HL-60/S4 treated with phorbol 12-myristate 13-acetate at 8.2 ng/mL for 4 days and 3 days (cell line): ENCODE data around the gene GRID1.

Experiments used
- in situ Hi-C: fragments of 300-500 bp; cut with MboI; formaldehyde crosslinking; loops from 2 replicates; pipeline ENCODE4 v1.15.0; 2022; ENCODE audit warnings: low sequenced_read_pairs

The GRID1 gene

GRCh38 chr10:85831422-85831821 is 535.2 kb downstream of the GRID1 start:
- in situ Hi-C loops = no loop called here

DNA sequence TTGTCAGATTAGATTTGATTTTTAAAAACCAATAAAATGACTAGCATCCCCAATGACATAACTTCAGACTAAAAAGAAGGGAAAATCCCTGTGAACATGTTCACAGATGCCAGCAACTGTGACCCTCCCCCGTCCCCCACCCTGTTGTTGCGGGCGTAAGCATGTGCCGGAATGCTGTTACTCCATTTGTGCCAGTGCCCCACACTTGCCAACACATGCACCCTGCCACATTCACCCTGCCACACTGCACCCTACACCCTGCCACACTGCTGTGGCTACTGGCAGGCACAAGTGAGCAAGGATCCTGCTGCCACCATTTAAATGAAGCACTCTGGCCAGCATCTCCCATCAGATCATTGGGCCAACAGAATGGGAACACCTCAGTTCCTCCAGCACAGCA is 540.2 kb downstream of the GRID1 start:
- in situ Hi-C loops = no loop called here

DNA sequence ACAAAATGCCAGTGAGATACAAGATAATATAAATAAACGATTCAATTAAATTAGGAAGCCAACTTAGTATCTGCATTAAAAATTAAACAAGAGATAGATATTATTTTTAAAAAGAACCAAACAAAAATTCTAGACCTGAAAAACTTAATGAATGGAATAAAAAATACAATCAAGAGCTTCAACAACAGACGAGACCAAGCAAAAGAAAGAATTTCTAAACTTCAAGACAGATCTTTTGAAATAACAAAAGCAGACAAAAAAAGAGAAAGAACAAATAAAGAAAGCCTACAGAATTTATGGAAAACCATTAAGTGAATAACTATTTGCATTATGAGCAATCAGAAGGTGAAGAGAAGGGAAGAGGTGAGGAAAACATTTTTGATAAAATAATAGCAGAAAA is 555.2 kb downstream of the GRID1 start:
- in situ Hi-C loops = no loop called here

- in situ Hi-C loops = no loop called here
These were observed 555.9 kb downstream of the GRID1 start for GRCh38 chr10:85810674-85811073.

DNA sequence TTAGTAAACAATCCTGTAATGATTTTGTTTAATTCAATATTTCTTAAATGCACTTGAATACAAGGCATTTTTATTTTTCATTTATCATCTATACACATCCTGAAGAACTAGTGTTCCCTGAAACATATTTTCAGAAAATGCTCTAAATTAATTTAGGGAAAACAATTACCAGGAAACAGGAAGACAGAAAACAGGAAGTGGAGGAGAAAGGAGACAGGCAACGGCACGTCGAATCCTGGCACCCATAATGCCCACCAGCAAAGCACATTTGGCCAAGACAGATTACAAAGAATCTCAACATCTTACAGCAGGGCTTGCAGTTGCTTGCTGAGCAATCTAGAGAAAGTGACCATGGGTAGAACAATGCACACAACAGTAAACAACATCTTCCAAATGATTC is 571.1 kb downstream of the GRID1 start:
- in situ Hi-C loops = no loop called here

- in situ Hi-C loops = no loop called here
These were observed 572.0 kb downstream of the GRID1 start for GRCh38 chr10:85794553-85794952.

GRCh38 chr10:85792533-85792858 is 574.1 kb downstream of the GRID1 start:
- in situ Hi-C loops = no loop called here

DNA sequence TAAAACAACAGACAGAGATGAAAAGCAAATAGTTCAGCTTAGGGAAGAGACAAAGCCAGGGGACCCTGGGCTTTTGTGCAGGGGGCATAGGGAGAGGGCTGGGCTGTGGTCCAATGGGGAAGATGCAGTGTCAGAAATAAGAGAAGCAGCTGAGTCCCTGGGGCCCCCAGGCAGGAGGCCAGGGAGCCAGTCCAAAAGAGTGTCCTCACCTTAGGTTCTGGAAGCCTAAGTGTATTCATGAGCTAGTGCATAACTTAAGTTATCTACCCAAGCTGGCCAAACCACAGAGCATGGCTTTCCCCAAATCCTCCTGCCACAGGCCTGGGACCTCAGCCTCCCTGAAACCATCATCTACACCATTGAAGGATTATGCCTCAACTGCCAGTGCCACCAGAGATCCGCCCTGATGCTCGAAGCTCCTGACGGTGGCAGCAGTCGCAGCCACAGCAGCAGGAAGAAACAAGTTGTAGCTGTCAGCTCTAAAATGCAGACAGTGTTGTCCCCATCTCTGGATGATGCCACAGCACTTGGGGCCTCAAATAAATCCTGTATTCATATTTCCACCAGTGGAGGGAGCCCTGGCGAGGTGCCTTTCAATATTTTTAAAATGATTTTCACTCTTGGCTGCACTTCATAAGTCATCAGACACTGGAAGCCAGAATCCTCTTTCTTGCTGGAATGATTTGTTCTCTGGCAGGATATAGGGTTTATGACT is 574.6 kb downstream of the GRID1 start:
- in situ Hi-C loops = no loop called here

DNA sequence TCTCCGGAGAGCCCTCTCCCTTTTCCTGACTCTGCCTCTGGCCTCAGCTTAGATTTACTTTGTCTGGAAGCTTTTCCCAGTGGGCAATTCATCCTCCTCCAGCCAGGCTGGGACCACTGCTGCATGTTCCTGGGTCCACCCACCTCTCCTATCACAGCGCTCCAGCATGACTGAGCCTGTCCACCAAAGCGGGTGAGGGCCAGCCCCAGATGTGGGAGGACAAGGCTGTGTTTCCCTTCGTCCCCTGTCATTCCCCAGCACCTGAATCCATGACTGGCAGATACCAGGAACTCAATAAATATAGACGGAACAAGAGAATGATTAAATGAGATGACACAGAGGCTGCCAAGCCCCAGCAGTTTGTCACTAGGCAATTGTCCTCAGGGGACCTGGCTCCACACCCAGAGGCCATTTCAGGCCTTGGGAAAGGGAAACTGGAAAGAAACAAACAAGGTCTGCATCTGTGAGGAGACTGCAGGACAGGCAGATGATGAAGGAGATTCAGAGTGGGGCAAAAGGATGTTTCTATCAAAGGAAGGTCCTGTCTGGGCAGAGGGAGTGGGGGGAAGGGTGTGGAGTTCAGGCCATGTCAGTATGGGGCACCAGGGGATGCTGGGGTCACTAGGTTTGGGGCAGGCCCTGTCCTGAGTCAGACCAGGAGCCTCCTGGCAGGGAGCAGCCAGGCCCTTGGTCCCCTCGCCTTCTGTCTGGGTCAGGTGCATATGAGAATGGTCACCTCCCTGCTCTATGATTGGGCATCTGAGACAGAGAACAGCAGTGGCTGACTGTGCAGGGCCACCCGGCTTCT is 576.4 kb downstream of the GRID1 start:
- in situ Hi-C loops = no loop called here

DNA sequence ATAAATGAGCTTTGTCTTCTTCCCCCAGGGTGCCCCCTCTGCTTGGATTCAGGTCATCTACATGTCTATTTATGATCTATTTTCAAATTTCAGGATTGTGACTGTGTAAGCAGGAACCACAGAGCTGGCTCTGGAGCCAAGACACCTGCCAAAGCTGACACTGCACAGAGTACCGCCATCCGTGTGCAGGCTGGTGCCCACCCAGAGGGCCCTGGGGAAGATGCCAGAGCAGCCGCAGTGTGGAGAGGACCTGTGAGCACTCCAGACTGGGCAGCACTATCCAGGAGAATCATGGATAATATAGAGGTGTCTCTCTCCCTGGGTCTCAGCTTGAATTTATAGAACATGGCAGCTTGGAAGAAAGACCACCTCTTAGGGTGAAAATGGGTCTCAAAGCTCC is 577.5 kb downstream of the GRID1 start:
- in situ Hi-C loops = no loop called here

DNA sequence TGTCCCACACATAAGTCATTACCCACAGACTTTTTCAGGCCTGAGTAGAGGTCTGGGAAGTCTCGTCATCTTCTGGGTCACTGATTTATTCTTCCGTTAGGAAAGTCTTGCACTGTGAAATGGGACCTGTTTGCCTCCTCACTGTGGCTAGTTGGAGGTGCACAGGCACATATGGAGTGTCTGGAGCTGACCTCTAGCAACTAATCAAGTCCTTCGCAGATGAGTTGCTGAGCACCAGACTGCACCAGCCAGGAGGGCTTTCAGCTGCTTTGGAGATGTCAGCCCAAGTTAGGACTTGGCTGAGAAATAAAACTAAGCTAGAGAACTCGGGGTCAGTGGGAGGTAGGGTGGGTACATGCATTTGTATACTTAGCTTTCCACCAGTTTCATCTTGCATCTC is 578.0 kb downstream of the GRID1 start:
- in situ Hi-C loops = no loop called here

DNA sequence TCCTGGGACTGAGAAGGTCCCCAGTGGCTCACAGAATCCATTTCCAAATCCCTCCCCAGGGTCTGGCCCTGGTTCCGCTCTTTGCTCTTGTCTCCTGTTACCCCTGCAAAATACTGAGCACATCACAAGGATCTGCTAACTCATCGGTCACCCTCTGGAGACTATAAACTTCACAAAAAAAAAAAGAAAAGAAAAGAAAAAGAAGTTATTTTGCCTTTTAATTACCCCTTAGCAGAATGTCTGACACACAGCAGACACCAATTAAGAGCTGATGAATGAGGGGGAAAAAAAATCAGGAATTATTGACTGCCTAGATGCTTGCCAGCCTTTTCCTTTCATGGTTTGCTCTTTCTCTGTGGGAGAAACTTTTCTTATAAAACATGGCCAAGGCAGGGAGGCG is 578.7 kb downstream of the GRID1 start:
- in situ Hi-C loops = no loop called here

- in situ Hi-C loops = no loop called here
These were observed 579.2 kb downstream of the GRID1 start for GRCh38 chr10:85787393-85787792.

GRCh38 chr10:85786401-85786899 is 580.1 kb downstream of the GRID1 start:
- in situ Hi-C loops = no loop called here

GRCh38 chr10:85784792-85785191 is 581.8 kb downstream of the GRID1 start:
- in situ Hi-C loops = no loop called here

DNA sequence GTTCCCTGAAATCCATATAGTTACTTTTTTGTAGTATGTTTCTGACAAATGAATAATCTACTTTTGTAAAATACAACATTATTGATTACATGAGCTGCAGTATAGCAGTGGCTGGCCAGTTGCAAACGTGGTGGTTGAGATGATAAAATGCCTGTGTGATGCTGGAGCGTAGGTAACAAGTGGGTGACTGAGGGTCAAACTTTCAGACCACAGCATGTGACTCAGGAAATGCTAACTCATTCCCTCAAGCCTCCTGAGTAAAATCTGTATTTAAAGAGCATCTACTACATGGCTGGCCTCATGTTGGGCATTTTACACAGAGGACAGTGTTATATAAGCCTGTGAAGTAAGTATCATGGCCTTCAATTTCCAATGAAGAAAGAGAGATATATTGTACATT is 585.2 kb downstream of the GRID1 start:
- in situ Hi-C loops = no loop called here

- in situ Hi-C loops = no loop called here
These were observed 588.5 kb downstream of the GRID1 start for GRCh38 chr10:85778074-85778473.

DNA sequence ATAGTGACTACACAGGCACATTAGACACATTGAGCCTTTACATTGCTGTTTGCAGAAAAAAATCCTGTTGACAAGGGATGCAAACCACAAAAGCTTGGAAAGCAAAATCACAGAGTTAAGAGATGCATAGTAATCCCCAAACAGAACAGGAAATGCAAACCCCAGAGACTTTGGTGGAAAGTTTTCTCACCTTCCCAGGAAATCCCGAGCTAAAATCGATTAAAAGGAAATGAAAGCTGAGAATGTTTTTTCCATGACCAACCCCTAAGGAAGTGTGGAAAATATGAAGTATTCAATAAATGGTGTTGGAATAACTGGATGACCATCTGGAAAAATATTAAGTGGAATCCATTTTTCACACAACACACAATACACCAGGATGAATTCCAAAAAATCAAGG is 598.7 kb downstream of the GRID1 start:
- in situ Hi-C loops = no loop called here

- in situ Hi-C loops = no loop called here
These were observed 602.5 kb downstream of the GRID1 start for GRCh38 chr10:85764108-85764507.

DNA sequence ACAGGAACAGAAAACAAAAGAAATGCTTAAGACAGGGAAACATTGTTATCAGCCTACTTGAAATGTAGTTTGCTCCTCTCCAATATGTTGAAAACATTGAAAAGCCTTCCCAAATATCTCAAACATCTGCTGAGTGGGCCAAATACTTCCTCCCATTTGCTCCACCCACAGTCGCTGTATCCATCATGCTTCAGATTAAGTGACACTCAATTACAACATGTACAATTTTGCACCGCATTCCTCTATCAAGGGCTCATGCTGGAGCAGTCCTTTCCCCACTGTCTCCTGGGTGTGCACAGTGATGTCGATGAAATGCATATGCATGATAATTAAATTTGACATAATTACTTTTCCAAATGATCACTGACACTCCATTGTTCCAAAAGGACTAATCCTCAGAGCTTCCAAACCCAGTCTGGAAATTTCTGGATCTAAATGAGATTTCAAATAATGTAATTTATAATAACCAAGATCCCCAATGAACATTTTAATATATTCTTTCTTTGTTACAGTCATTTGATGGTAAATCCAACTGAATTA is 604.6 kb downstream of the GRID1 start:
- in situ Hi-C loops = no loop called here

DNA sequence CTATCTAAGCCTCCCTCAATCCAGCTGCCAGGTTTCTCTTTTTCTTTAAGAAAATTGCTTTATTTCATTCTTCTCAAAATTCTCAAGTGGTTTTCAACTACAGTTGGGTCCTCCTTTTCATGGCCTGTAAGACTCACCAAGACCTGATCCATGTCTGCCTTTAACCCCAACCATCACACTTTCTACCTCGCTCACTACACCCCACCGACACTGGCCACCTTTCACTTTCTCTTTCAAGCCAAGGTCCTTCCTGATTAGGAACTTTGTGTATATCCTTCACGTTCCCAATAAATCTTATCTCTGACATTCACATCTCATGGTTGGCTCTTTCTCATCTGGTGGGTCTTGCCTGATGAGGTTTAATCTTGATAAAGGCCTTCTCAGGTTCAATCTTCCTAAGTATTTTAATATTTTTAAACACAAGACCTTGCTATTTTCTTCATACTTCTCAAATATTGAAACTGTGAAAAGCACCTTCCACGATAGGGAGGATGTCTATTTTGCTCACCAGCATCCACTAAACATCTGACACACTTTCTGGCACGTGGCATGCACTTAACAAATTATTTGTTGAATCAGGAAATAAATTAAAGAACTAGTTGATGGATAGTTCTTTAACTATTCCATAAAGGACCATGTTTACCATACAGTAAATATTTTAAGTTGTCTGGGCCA is 624.8 kb downstream of the GRID1 start:
- in situ Hi-C loops = no loop called here

- in situ Hi-C loops = no loop called here
These were observed 630.6 kb downstream of the GRID1 start for GRCh38 chr10:85735997-85736396.
